ENCODE data around the gene CYP3A7. TPM values are rescaled to one million over a fixed set of nuclear protein-coding genes. Genes with fewer than 3 reads are reported as not detected.

The CYP3A7 gene
- total and polyA plus RNA-seq, 2 of the 13 experiments (the other 11 are each of a cell fraction or from before 2014, with no cell fraction given), result 5.8 to 6.4 TPM

GRCh38 chr7:99780588-99780987, 45.6 kb upstream of the CYP3A7 start:
- H3K27ac ChIP-seq (ENCODE audit: extremely low read length, insufficient read depth, low read length), result no peak overlapping the region
- POLR2A ChIA-PET, result no interaction called here
- H3K79me2 ChIP-seq (ENCODE audit: insufficient read depth, low read length), result no peaks in the 10 kb centered on the region
- DNase-seq (ENCODE audit: low spot score), result no peak
- CTCF ChIA-PET (ENCODE audit: low intra/inter-chr PET ratio, low total read pairs), result no interaction called here
- no peak overlapping the region for H3K4me3 ChIP-seq (replicated peaks in 1 of 3; ENCODE audit: insufficient read depth in 1 of 3, low read depth in 2 of 3, low read length in 3 of 3)
- H3K4me2 ChIP-seq (ENCODE audit: low read depth, low read length), result no peak overlapping the region
- WGBS (ENCODE audit: low lambda C conversion rate), result 88% methylated on average over 1 of the region's 1 CpG
- H3K36me3 ChIP-seq (replicated peaks in 1 of 2; ENCODE audit: control insufficient read depth in 1 of 2, insufficient read depth in 2 of 2, low read length in 2 of 2), result no peaks in the 10 kb centered on the region
- H3K27me3 ChIP-seq (ENCODE audit: control insufficient read depth in 1 of 2, insufficient read depth in 2 of 2, low read length in 2 of 2), result no peaks in the 10 kb centered on the region
- no peaks in the 10 kb centered on the region for H3K9me3 ChIP-seq (ENCODE audit: low read length)
- no peak overlapping the region for H2AFZ ChIP-seq (ENCODE audit: low read length)
- peaks cover 21% of the 10 kb centered on the region for H3K4me1 ChIP-seq (ENCODE audit: insufficient read depth, low read length)
- no peak for ATAC-seq
- no TSS peak for BruUV-seq (replicated peaks)
- no peaks in the 10 kb centered on the region for H4K20me1 ChIP-seq (ENCODE audit: insufficient read depth, low read length)
- no peak overlapping the region for H3K9ac ChIP-seq (ENCODE audit: insufficient read depth, low read depth, low read length)
- no peak for FAIRE-seq
- intact Hi-C loops (cut with micrococcal nuclease; ENCODE audit: unreplicated experiment) (no loop called here), in situ Hi-C loops (cut with HindIII; ENCODE audit: extremely low pct_ligation_motif_present, low pct_unique_long_range_greater_than_20kb) (no loop called here)
- no peak for TF ChIP-seq MAF1 (CRISPR knock-in tag; IDR thresholded peaks at IDR 0.05; ENCODE audit: borderline replicate concordance)
- no peak for TF ChIP-seq ARID5B (CRISPR knock-in tag; IDR thresholded peaks at IDR 0.05)
- TF ChIP-seq IKZF5 (CRISPR knock-in tag; IDR thresholded peaks at IDR 0.05), result no peak
- TF ChIP-seq GLI4 (CRISPR knock-in tag; IDR thresholded peaks at IDR 0.05; ENCODE audit: borderline replicate concordance), result no peak
- no peak for TF ChIP-seq ZNF546 (CRISPR knock-in tag; conservative IDR thresholded peaks at IDR 0.05)
- no peak for TF ChIP-seq PBX2 (CRISPR knock-in tag; IDR thresholded peaks at IDR 0.05)
- no peak for TF ChIP-seq TIGD3 (CRISPR knock-in tag; IDR thresholded peaks at IDR 0.05; ENCODE audit: borderline replicate concordance)
- TF ChIP-seq PHF20 (CRISPR knock-in tag; IDR thresholded peaks at IDR 0.05), result no peak
- TF ChIP-seq ETV5 (CRISPR knock-in tag; IDR thresholded peaks at IDR 0.05; ENCODE audit: borderline replicate concordance), result no peak
- TF ChIP-seq ATM (IDR thresholded peaks at IDR 0.05; ENCODE audit: borderline replicate concordance), result no peak
- no peak for TF ChIP-seq BRF2 (CRISPR knock-in tag; IDR thresholded peaks at IDR 0.05)
- TF ChIP-seq ZNF512B (CRISPR knock-in tag; IDR thresholded peaks at IDR 0.05; ENCODE audit: borderline replicate concordance), result no peak
- TF ChIP-seq FOXK1 (CRISPR knock-in tag; IDR thresholded peaks at IDR 0.05; ENCODE audit: borderline replicate concordance, low read depth), result no peak
